Mammary epithelial cell (primary cell): ENCODE measurements around the gene ROBO1.

Experiments used
- CTCF ChIP-seq, 2 donors: IDR thresholded peaks in 1 of 2; conservative IDR thresholded peaks in 1 of 2; 2 replicates each; pipeline ENCODE4 v1.5.1; 2011 to 2012; ENCODE audit warnings: inconsistent platforms in 2 of 2, low read length in 2 of 2, mild to moderate bottlenecking in 2 of 2, control low read depth in 1 of 2, low read depth in 1 of 2; ENCODE audit not compliant: insufficient read depth in 1 of 2; ENCODE audit errors: extremely low read depth in 1 of 2
- EZH2 ChIP-seq: IDR thresholded peaks from 2 replicates; pipeline ENCODE4 v1.6.1; 2012; ENCODE audit warnings: low read length, inconsistent platforms, borderline replicate concordance

- TF ChIP-seq CTCF (conservative IDR thresholded peaks at IDR 0.05 in 1 of 2, IDR thresholded peaks at IDR 0.05 in 1 of 2; ENCODE audit: extremely low read depth in 1 of 2, insufficient read depth in 1 of 2, low read depth in 1 of 2, low read length in 2 of 2) = no peak
- no peak for TF ChIP-seq EZH2
These were observed 1125.4 kb downstream of the ROBO1 start for GRCh38 chr3:78642226-78643035.
